ENCODE results near the gene CCDC91.

The CCDC91 gene

GRCh38 chr12:28539691-28540323, 349.6 kb downstream of the CCDC91 start:
- no peak for TF ChIP-seq CTCF (IDR thresholded peaks at IDR 0.05)

GRCh38 chr12:28540324-28540714, 350.1 kb downstream of the CCDC91 start:
- TF ChIP-seq CTCF (IDR thresholded peaks at IDR 0.05): no peak

GRCh38 chr12:28543021-28543890, 353.0 kb downstream of the CCDC91 start:
- TF ChIP-seq CTCF (IDR thresholded peaks at IDR 0.05): no peak

GRCh38 chr12:28550757-28551704, 360.8 kb downstream of the CCDC91 start:
- TF ChIP-seq CTCF (IDR thresholded peaks at IDR 0.05): no peak

GRCh38 chr12:28552251-28552970, 362.2 kb downstream of the CCDC91 start:
- TF ChIP-seq CTCF (IDR thresholded peaks at IDR 0.05): no peak

GRCh38 chr12:28555748-28556147, 365.5 kb downstream of the CCDC91 start:
- no peak for TF ChIP-seq CTCF (IDR thresholded peaks at IDR 0.05)

GRCh38 chr12:28558250-28558649, 368.0 kb downstream of the CCDC91 start:
- TF ChIP-seq CTCF (IDR thresholded peaks at IDR 0.05): no peak
